ENCODE measurements around the gene ZNF608.

Gene ZNF608, protein sequence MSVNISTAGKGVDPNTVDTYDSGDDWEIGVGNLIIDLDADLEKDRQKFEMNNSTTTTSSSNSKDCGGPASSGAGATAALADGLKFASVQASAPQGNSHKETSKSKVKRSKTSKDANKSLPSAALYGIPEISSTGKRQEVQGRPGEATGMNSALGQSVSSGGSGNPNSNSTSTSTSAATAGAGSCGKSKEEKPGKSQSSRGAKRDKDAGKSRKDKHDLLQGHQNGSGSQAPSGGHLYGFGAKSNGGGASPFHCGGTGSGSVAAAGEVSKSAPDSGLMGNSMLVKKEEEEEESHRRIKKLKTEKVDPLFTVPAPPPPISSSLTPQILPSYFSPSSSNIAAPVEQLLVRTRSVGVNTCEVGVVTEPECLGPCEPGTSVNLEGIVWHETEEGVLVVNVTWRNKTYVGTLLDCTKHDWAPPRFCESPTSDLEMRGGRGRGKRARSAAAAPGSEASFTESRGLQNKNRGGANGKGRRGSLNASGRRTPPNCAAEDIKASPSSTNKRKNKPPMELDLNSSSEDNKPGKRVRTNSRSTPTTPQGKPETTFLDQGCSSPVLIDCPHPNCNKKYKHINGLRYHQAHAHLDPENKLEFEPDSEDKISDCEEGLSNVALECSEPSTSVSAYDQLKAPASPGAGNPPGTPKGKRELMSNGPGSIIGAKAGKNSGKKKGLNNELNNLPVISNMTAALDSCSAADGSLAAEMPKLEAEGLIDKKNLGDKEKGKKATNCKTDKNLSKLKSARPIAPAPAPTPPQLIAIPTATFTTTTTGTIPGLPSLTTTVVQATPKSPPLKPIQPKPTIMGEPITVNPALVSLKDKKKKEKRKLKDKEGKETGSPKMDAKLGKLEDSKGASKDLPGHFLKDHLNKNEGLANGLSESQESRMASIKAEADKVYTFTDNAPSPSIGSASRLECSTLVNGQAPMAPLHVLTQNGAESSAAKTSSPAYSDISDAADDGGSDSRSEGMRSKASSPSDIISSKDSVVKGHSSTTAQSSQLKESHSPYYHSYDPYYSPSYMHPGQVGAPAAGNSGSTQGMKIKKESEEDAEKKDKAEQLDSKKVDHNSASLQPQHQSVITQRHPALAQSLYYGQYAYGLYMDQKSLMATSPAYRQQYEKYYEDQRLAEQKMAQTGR (N-terminal part only)

DNA sequence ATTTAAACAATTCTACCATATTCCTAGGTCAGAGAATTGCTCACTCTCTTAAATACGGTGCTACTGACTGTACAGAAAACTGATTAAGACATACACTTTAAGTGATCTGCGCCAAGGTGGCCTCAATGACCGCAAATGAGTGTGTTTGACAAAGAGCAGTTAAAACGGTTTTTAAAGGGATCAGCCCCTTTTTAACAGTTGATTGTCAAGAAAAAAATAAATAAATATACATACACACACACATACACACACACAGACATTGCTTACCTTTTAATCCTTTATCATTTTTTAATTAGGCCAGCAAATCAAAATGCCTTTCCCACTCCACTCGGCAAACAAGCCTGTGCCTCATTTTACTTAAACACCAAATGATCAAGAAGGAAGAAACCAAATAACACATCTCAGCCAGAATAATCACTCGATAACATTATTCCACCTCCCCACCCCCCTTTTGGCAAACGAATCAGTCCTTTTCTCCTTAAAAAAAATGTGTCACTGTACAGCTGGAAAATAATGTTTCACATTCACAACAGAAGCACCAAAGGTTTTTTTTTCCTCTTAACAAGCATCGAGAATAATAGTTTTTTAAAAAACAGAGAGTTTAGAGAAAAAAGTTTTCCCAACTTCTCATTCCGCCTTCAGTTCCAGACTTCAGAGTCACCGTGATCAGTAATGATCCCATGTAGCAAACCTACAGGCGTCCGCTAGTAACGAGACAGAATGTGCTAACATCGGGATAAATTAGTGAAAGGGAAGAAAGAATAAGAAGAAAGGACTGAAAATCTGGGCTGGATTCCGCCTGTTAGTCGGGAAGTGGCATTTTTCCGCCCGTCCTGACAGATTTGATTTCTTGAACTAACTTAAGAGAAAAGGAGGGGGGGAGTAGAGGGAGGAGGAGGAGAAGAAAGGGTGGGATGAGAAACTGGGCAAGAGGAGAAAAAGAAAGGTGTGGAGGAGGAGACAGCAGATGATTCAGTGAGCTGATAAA, at the start of gene ZNF608:
Gene ZNF608, minus strand, starts transcription at position 712 of the 988 bp plus-strand sequence. CDS start 1,650 bp downstream, outside the sequence.
- DNase-seq (ENCODE audit: low spot score): peak; percentile 15

DNA sequence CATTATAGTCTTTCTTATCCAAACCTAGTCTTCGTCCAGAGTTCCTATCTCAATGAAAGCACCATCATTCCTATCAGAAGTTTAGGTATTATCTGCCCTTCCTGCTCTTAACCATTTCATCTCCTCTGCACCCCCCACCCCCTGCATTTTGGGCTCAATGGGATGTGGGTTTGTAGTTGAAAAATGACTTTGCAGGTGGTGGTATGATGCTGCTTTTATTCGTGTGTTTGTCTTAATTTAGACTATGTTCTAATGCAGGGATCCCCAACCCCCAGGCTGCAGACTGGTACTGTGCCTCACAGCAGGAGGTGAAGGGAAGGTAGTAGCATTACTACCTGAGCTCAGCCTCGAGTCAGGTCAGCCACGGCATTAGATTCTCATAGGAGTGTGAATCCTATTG, 49.4 kb upstream of the ZNF608 start:
- DNase-seq (ENCODE audit: low spot score): no peak

DNA sequence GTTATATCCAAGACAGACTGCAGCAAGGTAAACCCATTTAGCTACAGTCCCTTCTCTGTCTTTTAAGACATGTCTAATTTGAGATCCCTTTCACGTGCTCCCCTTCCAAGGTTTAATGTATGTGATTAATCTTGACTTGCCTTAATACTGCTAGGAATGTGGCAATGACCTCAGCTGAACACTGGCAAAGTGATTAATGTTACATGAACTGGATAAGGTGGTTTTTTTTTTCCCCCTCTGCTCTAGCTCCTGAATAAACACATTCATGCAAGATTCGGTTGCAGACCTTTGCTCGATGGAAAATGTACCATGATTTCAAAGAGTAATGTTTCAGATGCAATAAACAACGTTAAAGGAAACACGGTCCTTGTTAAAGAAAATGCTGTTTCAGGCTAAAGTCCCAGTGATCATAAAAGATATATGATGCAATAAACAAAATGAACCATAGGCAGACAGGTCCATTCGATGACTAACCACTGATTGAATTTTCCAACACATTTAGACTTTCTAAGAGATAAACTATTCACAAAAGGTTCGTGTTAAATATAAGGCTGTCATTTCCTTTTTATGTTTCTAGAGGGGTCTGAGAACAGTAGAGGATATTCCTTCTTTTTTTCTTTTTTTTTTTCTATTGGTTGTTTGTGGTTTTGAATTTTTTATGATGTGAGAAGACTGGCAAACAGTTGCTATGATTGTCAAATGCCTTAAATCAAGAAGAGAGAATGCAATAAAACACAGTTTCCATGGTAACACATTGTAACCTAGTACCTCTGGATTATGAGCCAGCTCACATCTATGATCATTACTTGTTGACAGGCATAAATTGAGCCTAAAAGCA, 44.7 kb upstream of the ZNF608 start:
- DNase-seq (ENCODE audit: low spot score): peak; percentile 4

DNA sequence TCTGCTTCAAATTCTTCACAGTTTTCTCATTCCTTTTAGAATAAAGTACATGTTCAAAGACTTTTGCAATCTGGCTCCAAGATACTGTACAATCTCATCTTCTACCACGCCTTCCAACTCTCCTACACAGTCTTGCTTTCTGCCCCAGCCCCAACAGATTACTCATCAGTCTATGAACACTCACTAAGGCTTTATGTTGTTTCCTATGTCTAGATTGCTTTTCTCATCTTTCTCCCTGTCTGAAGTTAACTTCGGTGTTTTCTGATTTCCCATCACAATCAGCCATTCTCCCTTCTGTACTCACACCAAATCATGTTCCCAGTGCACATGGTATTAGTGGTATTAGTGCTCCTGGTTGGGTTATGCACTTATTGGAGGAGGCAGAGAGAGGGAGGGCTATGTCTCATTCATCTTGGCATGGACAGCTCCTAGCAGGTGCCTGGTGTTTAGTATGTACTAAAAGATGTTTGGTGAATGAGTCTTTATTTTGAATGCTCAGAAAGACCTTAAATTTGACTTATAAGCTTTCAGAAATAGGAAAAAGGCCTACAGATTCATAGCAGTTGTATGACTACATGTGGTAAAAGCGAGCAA, 44.0 kb upstream of the ZNF608 start:
- DNase-seq (ENCODE audit: low spot score): no peak

DNA sequence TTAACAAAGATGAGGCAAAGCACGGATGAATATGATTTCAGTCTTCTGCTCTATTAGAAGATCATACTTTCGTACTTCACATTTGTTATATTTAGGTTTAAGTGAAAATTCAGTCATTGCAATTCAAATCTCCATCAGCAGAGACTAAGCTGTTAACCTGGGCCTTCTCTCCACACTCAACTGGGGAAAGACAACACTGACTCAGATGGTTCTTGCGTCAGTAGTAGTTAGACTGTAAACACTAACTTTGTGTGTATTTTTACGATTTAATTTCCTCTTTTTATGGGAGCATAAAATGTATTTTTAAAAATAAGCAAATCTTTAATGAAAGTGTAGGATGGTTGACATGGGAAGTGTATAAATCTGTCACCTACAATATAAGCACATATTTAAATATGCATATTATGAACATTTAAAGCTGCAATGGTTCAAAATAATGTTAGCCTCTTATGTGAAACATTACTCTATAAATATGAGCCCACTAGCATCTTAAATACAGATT, 42.7 kb upstream of the ZNF608 start:
- DNase-seq (ENCODE audit: low spot score): no peak

DNA sequence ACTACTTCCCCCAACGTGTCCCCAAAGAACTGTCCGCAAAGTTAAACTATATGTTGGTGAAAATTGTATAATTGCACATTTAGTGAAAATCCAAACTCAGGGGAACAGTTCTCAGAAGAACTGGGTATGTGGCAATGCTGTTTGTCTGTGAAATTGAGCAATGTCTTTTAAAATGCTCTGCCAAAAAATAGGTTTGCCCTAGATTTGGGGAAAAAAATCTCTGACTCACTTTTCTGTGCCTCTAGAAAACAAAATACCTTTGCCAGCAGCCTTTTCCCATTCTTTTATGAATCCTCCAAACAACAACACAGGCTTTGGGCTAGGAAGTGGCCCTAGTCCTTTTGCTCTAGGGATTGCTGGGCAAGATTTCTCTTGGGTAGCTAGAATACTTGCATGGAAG, 37.4 kb upstream of the ZNF608 start:
- peak; percentile 55 for DNase-seq (ENCODE audit: low spot score)

DNA sequence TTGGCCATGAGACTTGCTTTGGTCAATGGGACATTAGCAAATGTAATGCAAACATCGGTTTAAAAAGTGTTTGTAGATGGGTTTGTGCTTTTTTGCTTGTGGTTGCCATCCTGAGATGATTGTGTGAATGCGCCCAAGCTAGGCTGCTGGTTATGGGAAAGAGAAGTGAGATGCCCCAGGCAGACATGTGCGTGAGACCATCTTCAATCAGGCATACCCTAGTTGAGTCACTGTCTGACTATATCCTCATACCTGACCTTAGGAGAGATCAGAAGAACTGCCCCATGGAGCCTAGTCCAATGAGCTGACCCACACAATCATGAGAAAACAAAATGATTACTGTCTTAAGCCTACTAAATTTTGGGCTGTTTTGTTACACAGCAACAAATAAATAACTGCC, 36.8 kb upstream of the ZNF608 start:
- DNase-seq (ENCODE audit: low spot score): no peak

DNA sequence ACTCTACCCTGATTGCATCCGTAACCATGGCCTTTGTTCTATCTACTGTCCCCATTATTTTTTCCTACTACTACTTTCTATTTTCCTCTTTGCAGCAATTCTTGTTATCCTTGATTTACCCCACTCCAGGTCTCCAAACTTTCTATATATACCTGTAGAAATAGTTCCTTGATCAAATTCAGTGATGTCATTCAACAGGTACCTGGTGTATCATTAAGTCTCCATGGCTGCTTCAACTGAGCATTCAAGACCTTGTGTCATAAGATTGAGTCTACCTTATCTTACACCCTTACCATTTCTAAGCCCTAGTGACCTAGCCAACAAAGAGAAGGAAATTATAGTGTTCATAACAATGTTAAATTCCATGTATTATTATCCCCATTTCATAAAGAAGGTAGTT, 35.8 kb upstream of the ZNF608 start:
- no peak for DNase-seq (ENCODE audit: low spot score)

DNA sequence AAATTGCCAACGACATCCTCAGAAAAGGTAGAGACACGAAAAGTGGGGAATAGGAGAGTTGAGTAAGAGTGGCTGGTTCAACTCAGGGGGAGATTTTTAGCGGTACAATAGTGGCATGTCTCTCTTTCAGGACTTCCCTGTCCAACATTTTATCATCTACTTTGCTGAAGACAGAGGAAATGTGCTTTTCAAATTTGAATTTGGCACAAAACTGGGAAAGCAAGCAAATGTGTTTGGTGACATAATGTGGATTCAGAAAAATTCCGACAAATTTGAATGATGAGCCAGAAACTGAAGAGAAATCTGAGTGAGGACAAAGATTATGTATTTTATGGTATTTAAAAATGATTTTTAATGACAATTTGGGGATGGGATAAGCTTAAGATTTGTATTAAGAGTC, 33.6 kb upstream of the ZNF608 start:
- DNase-seq (ENCODE audit: low spot score): no peak

DNA sequence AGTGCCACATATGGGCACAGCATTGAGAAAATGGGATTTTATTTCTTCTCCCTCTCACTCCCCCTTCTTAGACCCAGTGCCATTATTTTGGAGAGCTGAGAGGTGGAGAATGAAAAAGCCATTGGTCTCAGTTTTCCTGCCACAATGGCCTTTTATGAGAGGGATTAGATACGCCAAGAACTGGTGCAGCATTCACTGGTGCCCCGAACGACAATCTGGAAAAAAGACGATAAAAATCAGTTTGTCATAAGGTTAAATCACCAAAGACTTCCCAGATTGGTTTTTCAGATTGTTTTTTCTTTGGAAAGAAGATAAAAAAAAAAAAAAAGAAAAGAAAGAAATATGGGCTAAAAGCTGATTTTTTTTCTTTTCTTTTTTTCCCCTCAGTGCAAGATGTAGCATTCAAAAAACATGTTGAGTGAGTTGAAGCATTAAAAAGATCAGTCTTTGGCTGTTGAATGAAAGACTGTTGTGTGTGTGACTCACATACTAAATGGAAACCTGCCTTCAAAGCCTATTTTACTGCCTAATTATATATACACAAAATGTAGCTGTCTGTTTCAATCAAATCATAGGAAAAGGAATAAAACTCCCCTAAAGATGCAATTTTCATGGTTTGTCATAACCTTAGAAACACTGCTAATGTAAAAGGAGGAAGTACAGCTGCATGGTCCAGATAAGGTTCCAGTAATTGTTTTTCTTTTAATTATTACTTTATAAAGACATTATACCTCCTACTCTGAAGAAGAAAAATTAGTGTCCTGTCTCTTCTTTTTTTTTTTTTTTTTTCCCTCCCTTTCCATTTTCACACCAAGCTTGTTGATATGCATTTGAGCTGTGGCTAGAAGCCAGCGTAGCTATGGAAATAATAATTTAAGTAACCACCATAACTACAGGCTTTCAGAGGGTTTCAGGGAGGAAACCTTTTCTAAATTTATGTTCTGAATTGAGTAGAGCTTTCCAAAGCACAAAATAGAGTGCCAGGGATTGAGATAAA, 27.2 kb upstream of the ZNF608 start:
- no peak for DNase-seq (ENCODE audit: low spot score)

DNA sequence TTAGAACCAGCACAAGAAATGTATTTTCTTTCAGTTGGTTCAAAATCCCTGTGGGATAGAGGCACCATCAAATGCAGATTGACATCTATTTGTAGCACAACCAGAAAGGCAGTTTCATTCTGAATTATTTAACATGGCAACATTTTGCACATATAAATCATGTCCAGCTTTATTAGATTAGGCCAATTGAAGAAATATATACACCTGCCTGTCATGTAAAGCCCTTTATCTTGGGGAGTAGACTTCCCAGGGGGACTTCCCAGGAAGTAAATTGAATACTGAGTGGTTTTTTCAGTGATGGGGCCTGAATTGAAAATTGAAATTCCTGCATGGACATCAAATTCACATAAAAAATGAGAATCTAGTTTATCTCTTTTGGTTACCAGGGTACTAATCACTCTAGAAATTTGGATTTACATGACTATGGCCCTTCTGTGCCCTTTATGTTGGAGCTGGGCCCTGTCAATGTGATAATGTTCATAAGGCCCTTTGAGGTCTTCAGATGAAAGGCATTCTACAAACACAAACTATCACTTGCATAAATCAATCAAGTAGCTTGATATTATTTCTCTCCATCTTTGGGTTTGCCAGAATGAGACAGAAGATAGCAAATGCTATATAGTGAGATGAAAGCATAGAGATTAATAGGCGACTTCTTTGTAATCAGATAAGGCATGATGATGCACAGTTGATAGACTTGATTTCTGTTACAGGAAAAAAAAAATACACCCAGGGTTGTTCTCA, 26.2 kb upstream of the ZNF608 start:
- no peak for DNase-seq (ENCODE audit: low spot score)

DNA sequence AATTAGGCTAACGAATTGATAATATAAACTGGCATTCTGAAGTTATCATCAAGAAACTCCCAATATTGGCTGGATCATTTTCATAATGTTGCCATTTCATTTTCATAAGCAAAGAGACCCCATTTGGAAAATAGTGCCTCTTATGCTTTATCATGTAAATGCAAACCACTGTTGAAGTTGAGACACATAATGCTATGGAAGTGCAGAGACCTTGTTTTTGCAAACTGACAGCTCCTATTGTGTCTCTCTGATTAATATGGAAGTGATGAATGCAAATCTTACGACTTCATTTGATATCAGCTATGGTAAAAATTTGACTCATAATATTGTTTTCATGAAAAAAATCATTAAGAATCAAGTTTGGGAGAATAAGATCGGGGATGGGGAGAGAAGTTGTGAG, 25.3 kb upstream of the ZNF608 start:
- no peak for DNase-seq (ENCODE audit: low spot score)

DNA sequence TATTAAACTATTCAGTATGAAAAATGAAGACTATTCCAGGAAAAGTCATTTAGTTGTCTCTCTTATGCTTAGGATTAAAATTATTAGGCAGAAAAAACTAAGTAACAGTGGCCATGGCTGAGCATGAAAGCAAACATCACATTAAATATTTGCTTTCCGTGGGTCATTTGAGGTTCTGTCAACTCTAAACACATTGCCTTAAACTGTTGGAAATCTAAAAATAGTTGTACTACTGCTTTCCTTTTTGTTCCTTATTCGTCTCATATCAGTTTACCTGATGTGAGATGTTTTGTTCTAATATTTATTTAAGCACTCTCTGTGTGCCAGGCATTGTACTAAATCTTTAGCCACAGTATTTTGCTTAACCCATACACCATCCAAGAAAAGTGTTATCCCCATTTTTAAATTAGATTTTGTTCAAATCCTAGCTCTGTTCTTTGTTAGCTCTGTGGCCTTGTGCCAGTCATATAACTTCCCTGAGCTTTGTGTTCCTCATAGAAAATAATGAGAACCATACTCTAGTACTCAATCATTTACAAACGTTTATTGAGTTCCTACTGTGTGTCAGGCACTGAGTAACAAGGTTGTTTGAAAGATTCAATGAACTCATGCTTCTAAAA, 18.7 kb upstream of the ZNF608 start:
- no peak for DNase-seq (ENCODE audit: low spot score)

DNA sequence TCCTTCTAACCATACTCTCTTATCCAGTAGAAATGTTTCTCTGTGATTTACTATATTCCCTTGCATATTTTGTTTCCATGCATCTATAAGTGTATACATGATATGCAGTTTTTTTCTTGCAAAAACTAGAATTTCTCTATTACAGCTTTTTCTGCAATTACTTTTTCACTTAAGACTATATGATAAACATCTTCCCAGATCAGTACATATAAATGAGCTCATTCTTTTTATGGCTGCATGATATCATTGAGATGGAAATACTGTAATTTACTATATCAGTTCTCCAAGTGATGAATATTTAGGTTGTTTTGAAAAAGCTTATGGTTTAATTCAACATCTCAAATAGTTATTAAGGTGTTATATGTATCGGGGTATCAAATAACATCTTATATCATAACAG, 18.1 kb upstream of the ZNF608 start:
- no peak for DNase-seq (ENCODE audit: low spot score)

DNA sequence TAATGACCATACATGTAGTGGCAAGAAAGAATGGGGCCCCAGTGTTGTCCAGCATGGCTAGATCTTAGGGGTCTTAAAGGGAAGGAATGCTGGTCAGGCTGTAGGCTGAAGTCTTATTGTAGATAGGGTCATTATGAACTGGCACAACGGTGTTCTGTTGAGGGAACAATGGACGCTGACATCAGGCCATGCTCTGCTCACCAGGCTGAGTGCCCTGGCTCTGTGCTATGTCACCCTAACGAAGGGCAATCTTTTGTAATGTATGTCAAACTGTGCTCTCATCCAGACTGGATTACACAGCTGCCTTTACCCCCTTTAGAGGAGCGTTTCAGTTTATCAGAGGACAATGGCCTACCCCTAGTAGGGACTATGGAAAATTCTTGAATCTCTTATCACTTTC, 14.6 kb upstream of the ZNF608 start:
- no peak for DNase-seq (ENCODE audit: low spot score)

DNA sequence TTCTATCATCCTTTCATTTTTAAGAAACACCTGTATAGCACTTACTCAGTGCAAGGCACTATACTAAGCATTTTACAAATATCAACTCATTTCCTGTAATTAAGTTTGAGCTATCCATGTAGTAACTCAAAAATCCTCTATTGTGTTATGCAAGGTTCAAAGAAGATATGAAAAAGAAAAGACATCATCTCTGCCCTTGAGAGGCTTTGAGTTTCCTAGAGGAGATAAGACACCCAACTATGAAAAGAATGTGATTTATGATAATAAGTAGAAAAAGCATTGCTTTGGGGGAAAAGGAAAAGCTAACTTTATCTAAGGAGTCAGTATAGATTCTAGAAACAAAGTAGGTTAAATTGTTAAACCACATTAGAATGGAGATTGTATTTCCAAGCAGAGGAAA, 14.2 kb upstream of the ZNF608 start:
- no peak for DNase-seq (ENCODE audit: low spot score)

DNA sequence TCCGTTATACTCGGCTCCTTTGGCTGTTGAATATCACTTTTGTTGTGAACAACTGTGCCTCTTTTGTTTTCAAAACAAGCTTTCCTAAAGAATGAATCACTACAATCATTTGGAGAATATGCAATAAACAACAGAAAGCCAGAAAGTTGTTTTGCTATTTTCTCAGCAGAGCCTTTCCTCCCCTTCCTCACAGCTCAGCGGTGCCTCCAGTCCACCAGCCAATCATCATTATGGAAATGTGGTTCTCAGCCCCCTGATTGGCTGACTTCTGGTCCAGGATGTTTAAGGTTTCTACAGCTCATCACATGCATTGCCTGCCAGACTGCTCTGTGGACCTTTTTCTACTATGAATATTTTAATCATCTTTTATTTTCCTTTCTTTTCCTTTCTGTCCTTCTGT, 9.1 kb upstream of the ZNF608 start:
- DNase-seq (ENCODE audit: low spot score): peak; percentile 74
